ENCODE data around the gene KLF11.

DNA sequence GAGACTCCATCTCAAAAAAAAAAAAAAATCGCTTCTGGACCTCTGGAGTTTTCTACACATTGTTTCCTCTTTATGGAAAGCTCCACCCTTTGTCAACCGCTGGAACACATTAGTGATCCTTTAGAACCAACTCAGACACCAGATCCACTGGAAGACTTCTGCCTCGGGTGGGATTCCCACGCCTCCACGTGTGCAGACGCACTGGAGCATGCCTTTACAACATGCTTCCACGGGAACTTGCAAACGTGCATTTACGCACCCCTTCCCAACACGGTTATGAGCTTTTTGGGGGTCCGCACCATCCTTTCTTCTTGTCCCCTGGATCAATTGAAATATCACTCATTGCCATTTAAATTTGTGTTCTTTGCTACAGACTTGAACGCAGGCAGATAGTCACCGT, 31.8 kb downstream of the KLF11 start:
- TF ChIP-seq, protein P1, sequence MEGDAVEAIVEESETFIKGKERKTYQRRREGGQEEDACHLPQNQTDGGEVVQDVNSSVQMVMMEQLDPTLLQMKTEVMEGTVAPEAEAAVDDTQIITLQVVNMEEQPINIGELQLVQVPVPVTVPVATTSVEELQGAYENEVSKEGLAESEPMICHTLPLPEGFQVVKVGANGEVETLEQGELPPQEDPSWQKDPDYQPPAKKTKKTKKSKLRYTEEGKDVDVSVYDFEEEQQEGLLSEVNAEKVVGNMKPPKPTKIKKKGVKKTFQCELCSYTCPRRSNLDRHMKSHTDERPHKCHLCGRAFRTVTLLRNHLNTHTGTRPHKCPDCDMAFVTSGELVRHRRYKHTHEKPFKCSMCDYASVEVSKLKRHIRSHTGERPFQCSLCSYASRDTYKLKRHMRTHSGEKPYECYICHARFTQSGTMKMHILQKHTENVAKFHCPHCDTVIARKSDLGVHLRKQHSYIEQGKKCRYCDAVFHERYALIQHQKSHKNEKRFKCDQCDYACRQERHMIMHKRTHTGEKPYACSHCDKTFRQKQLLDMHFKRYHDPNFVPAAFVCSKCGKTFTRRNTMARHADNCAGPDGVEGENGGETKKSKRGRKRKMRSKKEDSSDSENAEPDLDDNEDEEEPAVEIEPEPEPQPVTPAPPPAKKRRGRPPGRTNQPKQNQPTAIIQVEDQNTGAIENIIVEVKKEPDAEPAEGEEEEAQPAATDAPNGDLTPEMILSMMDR (IDR thresholded peaks at IDR 0.05; ENCODE audit: low read length): no peak
- no peak for TF ChIP-seq EZH2phosphoT487 (IDR thresholded peaks at IDR 0.05; ENCODE audit: low read length)

All from MM.1S (cell line).